ENCODE measurements around the gene SS18. TPM values are rescaled to one million over a fixed set of nuclear protein-coding genes. Genes with fewer than 3 reads are reported as not detected.

SS18 gene
- total RNA-seq, 1 experiment from 2014 or later: 84.6 TPM

DNA sequence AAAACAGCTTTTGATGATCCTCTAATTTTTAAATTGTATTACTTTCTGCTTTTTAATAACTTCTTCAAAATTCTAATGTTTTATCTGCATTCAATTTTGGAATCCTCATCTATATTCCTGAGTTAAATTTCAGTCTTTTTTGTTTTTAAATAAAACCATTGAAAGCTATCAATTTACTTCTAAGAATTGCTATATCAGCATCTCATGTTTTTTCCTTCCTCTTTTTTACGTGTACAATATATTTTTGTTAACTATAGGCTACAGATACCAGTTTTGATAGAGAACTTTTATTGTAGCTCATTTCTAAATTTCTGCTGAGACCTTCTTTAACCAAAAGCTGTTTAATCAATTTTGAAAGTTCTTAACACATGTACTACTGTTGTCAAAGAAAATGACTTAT is 84.5 kb downstream of the SS18 start:
- DNase-seq (ENCODE audit: low spot score): no peak
- H3K9me3 ChIP-seq (ENCODE audit: low read depth, low read length, poor library complexity, severe bottlenecking): no peaks in the 10 kb centered on the region
- intact Hi-C loops (cut with micrococcal nuclease; ENCODE audit: unreplicated experiment): no loop called here
- no peak overlapping the region for H3K27ac ChIP-seq (ENCODE audit: low read depth, low read length, poor library complexity, severe bottlenecking)
- ChIA-PET POLR2A (ENCODE audit: low non-redundant PET) (no interaction called here), CTCF (no interaction called here)
- no peaks in the 10 kb centered on the region for H3K27me3 ChIP-seq (replicated peaks; ENCODE audit: insufficient read depth, low read depth, low read length, poor library complexity)
- H3K36me3 ChIP-seq (ENCODE audit: insufficient read depth, low read length, poor library complexity, severe bottlenecking): no peaks in the 10 kb centered on the region
- no TSS peak for BruUV-seq (replicated peaks)
- TF ChIP-seq, protein P1, sequence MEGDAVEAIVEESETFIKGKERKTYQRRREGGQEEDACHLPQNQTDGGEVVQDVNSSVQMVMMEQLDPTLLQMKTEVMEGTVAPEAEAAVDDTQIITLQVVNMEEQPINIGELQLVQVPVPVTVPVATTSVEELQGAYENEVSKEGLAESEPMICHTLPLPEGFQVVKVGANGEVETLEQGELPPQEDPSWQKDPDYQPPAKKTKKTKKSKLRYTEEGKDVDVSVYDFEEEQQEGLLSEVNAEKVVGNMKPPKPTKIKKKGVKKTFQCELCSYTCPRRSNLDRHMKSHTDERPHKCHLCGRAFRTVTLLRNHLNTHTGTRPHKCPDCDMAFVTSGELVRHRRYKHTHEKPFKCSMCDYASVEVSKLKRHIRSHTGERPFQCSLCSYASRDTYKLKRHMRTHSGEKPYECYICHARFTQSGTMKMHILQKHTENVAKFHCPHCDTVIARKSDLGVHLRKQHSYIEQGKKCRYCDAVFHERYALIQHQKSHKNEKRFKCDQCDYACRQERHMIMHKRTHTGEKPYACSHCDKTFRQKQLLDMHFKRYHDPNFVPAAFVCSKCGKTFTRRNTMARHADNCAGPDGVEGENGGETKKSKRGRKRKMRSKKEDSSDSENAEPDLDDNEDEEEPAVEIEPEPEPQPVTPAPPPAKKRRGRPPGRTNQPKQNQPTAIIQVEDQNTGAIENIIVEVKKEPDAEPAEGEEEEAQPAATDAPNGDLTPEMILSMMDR (conservative IDR thresholded peaks at IDR 0.05; ENCODE audit: low read depth, low read length): no peak
- TF ChIP-seq EZH2 (IDR thresholded peaks at IDR 0.05; ENCODE audit: borderline replicate concordance, low read depth, low read length, poor library complexity, severe bottlenecking): no peak
- no peak overlapping the region for H3K4me3 ChIP-seq (ENCODE audit: low read depth, low read length, poor library complexity, severe bottlenecking)
- no peaks in the 10 kb centered on the region for H3K4me1 ChIP-seq (ENCODE audit: insufficient read depth, low read length, poor library complexity, severe bottlenecking)

GRCh38 chr18:26004832-26005231 is 85.6 kb downstream of the SS18 start:
- TF ChIP-seq, protein P1 (conservative IDR thresholded peaks at IDR 0.05; ENCODE audit: low read depth, low read length): no peak
- no peak for TF ChIP-seq EZH2 (IDR thresholded peaks at IDR 0.05; ENCODE audit: borderline replicate concordance, low read depth, low read length, poor library complexity, severe bottlenecking)
- Histone ChIP-seq H3K27me3 (replicated peaks; ENCODE audit: insufficient read depth, low read depth, low read length, poor library complexity) (no peaks in the 10 kb centered on the region), H3K27ac (ENCODE audit: low read depth, low read length, poor library complexity, severe bottlenecking) (no peak overlapping the region), H3K4me3 (ENCODE audit: low read depth, low read length, poor library complexity, severe bottlenecking) (no peak overlapping the region), H3K36me3 (ENCODE audit: insufficient read depth, low read length, poor library complexity, severe bottlenecking) (no peaks in the 10 kb centered on the region), H3K4me1 (ENCODE audit: insufficient read depth, low read length, poor library complexity, severe bottlenecking) (no peaks in the 10 kb centered on the region), H3K9me3 (ENCODE audit: low read depth, low read length, poor library complexity, severe bottlenecking) (no peaks in the 10 kb centered on the region)
- no TSS peak for BruUV-seq (replicated peaks)
- intact Hi-C loops (cut with micrococcal nuclease; ENCODE audit: unreplicated experiment): no loop called here
- ChIA-PET POLR2A (ENCODE audit: low non-redundant PET) (no interaction called here), CTCF (no interaction called here)
- no peak for DNase-seq (ENCODE audit: low spot score)

GRCh38 chr18:26003817-26004216 is 86.6 kb downstream of the SS18 start:
- no peaks in the 10 kb centered on the region for H3K9me3 ChIP-seq (ENCODE audit: low read depth, low read length, poor library complexity, severe bottlenecking)
- H3K4me3 ChIP-seq (ENCODE audit: low read depth, low read length, poor library complexity, severe bottlenecking): no peak overlapping the region
- no peak overlapping the region for H3K27ac ChIP-seq (ENCODE audit: low read depth, low read length, poor library complexity, severe bottlenecking)
- CTCF ChIA-PET: interaction anchor here (0.7 kb wide), 1 partner anchor 1956 kb away, joined by 3 read pairs; no protein-coding TSS in a partner anchor
- intact Hi-C loops (cut with micrococcal nuclease; ENCODE audit: unreplicated experiment): no loop called here
- DNase-seq (ENCODE audit: low spot score): no peak
- H3K4me1 ChIP-seq (ENCODE audit: insufficient read depth, low read length, poor library complexity, severe bottlenecking): no peaks in the 10 kb centered on the region
- no peak for TF ChIP-seq EZH2 (IDR thresholded peaks at IDR 0.05; ENCODE audit: borderline replicate concordance, low read depth, low read length, poor library complexity, severe bottlenecking)
- TF ChIP-seq, protein P1 (conservative IDR thresholded peaks at IDR 0.05; ENCODE audit: low read depth, low read length): no peak
- no peaks in the 10 kb centered on the region for H3K27me3 ChIP-seq (replicated peaks; ENCODE audit: insufficient read depth, low read depth, low read length, poor library complexity)
- POLR2A ChIA-PET (ENCODE audit: low non-redundant PET): no interaction called here
- BruUV-seq (replicated peaks): no TSS peak
- H3K36me3 ChIP-seq (ENCODE audit: insufficient read depth, low read length, poor library complexity, severe bottlenecking): no peaks in the 10 kb centered on the region

Data from A673 (cell line).